Fibroblast of the conjunctiva (primary cell): ENCODE results near the gene KIF3A.

ENCODE experiments used
- DNase-seq: peaks from one replicate; pipeline ENCODE4 v3.0.0-alpha.2; 2010; ENCODE audit warnings: low read depth

The KIF3A gene

GRCh38 chr5:132753135-132753987 lies 16.0 kb upstream of the KIF3A start:
- no peak for DNase-seq

- no peak for DNase-seq
Measured at GRCh38 chr5:132752581-132753125, 15.3 kb upstream of the KIF3A start.

- DNase-seq: no peak
Measured at GRCh38 chr5:132751971-132752580, 14.7 kb upstream of the KIF3A start.

GRCh38 chr5:132751444-132751843 lies 14.1 kb upstream of the KIF3A start:
- DNase-seq: peak; percentile 75

GRCh38 chr5:132750471-132751230 lies 13.3 kb upstream of the KIF3A start:
- DNase-seq: no peak

GRCh38 chr5:132749506-132749905 lies 12.2 kb upstream of the KIF3A start:
- no peak for DNase-seq

- no peak for DNase-seq
Measured at GRCh38 chr5:132748522-132749000, 11.2 kb upstream of the KIF3A start.

- no peak for DNase-seq
Measured at GRCh38 chr5:132747616-132748440, 10.5 kb upstream of the KIF3A start.

- DNase-seq: no peak
Measured at GRCh38 chr5:132746954-132747615, 9.7 kb upstream of the KIF3A start, which contains the start of gene CCNI2. Gene CCNI2, plus strand, starts transcription at chr5:132747426. Its CDS starts 70 bp downstream, at chr5:132747496.

GRCh38 chr5:132746592-132746953 lies 9.2 kb upstream of the KIF3A start:
- no peak for DNase-seq

- DNase-seq: no peak
Measured at GRCh38 chr5:132744659-132745058, 7.3 kb upstream of the KIF3A start.

- DNase-seq: no peak
Measured at GRCh38 chr5:132742626-132743025, 5.3 kb upstream of the KIF3A start.

- DNase-seq: no peak
Measured at GRCh38 chr5:132742158-132742557, 4.8 kb upstream of the KIF3A start.

GRCh38 chr5:132739232-132739631 lies 1.9 kb upstream of the KIF3A start:
- DNase-seq: no peak

- DNase-seq: no peak
Measured at GRCh38 chr5:132737982-132738681, 786 bp upstream of the KIF3A start.

- DNase-seq: no peak
Measured at GRCh38 chr5:132734687-132735086, 2.7 kb downstream of the KIF3A start.

GRCh38 chr5:132733499-132734148 lies 3.7 kb downstream of the KIF3A start:
- DNase-seq: no peak

- no peak for DNase-seq
Measured at GRCh38 chr5:132729896-132730295, 7.5 kb downstream of the KIF3A start.

- no peak for DNase-seq
Measured at GRCh38 chr5:132725745-132726144, 11.6 kb downstream of the KIF3A start.
